ENCODE measurements around the gene PIAS4.

PIAS4 gene

DNA sequence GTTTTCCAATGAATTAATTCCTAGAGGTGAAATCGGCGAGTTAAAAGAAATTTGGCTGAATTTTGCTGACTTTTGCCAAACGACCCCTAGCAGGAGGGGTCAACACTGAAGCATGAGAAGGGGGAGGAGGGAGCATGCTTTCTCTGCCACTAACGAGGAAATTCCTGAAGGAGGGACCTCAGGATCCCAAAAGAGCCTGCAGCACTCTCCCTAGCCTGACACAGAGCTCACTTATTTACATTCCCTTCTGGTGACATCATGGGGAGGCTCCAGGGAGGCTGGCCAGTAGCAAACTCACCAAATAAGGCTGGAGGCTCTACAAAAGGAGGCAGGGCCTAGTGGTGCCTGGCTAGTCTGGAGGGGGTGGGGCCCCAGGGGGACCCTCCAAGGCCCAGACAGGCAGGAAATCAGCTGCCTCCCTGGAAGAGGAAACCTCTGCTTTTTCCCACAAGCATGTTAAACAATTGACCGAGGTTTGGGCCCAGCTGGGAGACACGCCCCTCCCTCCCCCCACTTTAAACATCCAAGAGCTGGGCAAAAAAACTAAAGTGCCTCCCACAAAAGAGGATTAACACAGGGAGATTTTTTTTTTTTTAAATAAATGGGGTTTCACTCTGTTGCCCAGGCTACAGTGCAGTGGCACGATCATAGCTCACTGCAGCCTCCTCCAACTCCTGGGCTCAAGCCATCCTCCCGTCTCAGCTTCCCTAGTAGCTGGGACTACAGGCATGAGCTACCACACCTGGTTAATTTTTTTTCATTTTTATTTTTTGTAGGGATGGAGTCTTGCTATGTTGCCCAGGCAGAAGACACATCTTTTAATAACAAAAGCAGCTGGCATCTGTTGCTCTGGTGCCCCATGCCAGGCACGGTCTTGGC lies 38.7 kb upstream of the PIAS4 start:
- Histone ChIP-seq H3K9me3 (ENCODE audit: severe bottlenecking) (no peaks in the 10 kb centered on the region), H3K4me1 (ENCODE audit: insufficient read depth, poor library complexity, severe bottlenecking) (peaks cover 12% of the 10 kb centered on the region), H3K36me3 (ENCODE audit: low read depth) (peaks cover 48% of the 10 kb centered on the region), H3K27me3 (ENCODE audit: insufficient read depth, poor library complexity, severe bottlenecking) (no peaks in the 10 kb centered on the region), H3K27ac (ENCODE audit: poor library complexity, severe bottlenecking) (peak overlapping the region; percentile 92), H3K4me3 (ENCODE audit: severe bottlenecking) (peak overlapping the region; percentile 96)
- ATAC-seq (ENCODE audit: low read depth) = peak; percentile 69
- peak; percentile 89 for DNase-seq (ENCODE audit: low spot score)
- TF ChIP-seq CTCF (IDR thresholded peaks at IDR 0.05; ENCODE audit: poor library complexity, severe bottlenecking) = no peak

- peak; percentile 25 for TF ChIP-seq CTCF (IDR thresholded peaks at IDR 0.05; ENCODE audit: poor library complexity, severe bottlenecking)
- H3K27ac ChIP-seq (ENCODE audit: poor library complexity, severe bottlenecking) = peak overlapping the region; percentile 92
- peaks cover 43% of the 10 kb centered on the region for H3K36me3 ChIP-seq (ENCODE audit: low read depth)
- no peaks in the 10 kb centered on the region for H3K27me3 ChIP-seq (ENCODE audit: insufficient read depth, poor library complexity, severe bottlenecking)
- no peaks in the 10 kb centered on the region for H3K9me3 ChIP-seq (ENCODE audit: severe bottlenecking)
- ATAC-seq (ENCODE audit: low read depth) (peak; percentile 57), DNase-seq (ENCODE audit: low spot score) (peak; percentile 91)
- peak overlapping the region; percentile 96 for H3K4me3 ChIP-seq (ENCODE audit: severe bottlenecking)
- peaks cover 12% of the 10 kb centered on the region for H3K4me1 ChIP-seq (ENCODE audit: insufficient read depth, poor library complexity, severe bottlenecking)
Measured at GRCh38 chr19:3969435-3970312, 37.9 kb upstream of the PIAS4 start.

GRCh38 chr19:3970313-3970807 lies 37.2 kb upstream of the PIAS4 start:
- Histone ChIP-seq H3K4me3 (ENCODE audit: severe bottlenecking) (peak overlapping the region; percentile 96), H3K9me3 (ENCODE audit: severe bottlenecking) (no peaks in the 10 kb centered on the region), H3K36me3 (ENCODE audit: low read depth) (peaks cover 40% of the 10 kb centered on the region), H3K4me1 (ENCODE audit: insufficient read depth, poor library complexity, severe bottlenecking) (peaks cover 12% of the 10 kb centered on the region), H3K27me3 (ENCODE audit: insufficient read depth, poor library complexity, severe bottlenecking) (no peaks in the 10 kb centered on the region), H3K27ac (ENCODE audit: poor library complexity, severe bottlenecking) (peak overlapping the region; percentile 92)
- TF ChIP-seq CTCF (IDR thresholded peaks at IDR 0.05; ENCODE audit: poor library complexity, severe bottlenecking) = no peak
- no peak for ATAC-seq (ENCODE audit: low read depth)
- DNase-seq (ENCODE audit: low spot score) = no peak

DNA sequence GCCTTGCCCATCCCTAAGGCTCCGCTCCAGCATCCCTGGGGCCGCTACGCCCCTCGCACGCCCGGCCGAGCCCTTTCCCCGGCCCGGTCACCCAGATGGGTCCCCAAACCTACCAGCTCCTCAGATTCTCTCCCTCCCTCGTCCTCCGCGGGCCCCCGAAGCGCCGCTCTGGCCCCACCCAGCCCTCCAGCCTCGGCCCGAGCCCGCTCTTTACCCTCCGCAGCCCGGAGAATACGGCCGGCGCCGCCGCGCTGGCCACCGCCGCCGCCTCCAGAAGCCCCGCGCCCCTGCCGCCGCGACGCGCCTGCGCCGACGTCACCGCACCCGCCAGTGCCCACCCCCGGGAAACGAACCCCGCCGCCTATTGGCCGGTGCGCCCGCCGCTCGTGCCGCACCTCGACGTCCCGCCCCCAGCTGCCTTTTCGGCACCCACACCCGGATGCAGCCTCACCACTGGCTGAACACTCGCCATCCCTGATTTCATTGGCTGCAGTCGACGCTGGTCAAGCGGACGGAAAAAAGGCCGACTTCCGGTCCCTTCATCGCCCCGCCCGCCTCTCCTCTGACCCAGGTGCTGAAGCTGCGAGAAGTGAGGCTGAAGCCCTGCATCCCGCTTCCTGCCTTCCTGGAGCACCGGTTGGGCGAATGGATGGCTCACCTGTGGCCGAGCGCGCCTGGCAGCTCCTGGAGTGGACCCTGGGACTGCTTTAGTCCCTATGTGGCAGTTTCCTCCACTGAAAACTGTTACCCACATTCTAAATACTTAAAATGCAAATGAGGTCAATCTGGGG lies 36.5 kb upstream of the PIAS4 start, which contains the start of gene DAPK3:
TSS of gene DAPK3 (minus strand) at position 292 of the 791 bp plus-strand sequence. CDS start 1,364 bp downstream, outside the sequence.
- peak; percentile 95 for DNase-seq (ENCODE audit: low spot score)
- peak within 1 kb of the TSS; percentile 92 for H3K27ac ChIP-seq (ENCODE audit: poor library complexity, severe bottlenecking)

More for the DNA sequence above, 36.5 kb upstream of the PIAS4 start, which contains the start of gene DAPK3:
- Histone ChIP-seq H3K27me3 (ENCODE audit: insufficient read depth, poor library complexity, severe bottlenecking) (no peaks in the 10 kb centered on the region), H3K4me1 (ENCODE audit: insufficient read depth, poor library complexity, severe bottlenecking) (peaks cover 12% of the 10 kb centered on the region), H3K9me3 (ENCODE audit: severe bottlenecking) (no peaks in the 10 kb centered on the region), H3K36me3 (ENCODE audit: low read depth) (peaks cover 40% of the 10 kb centered on the region), H3K4me3 (ENCODE audit: severe bottlenecking) (peak within 1 kb of the TSS; percentile 96)
- no peak for TF ChIP-seq CTCF (IDR thresholded peaks at IDR 0.05; ENCODE audit: poor library complexity, severe bottlenecking)
- peak; percentile 71 for ATAC-seq (ENCODE audit: low read depth)

Data from RWPE2 (cell line).